ENCODE results near the gene PRKCB. TPM values are rescaled to one million over a fixed set of nuclear protein-coding genes. Genes with fewer than 3 reads are reported as not detected.

The PRKCB gene
- total RNA-seq, 2 experiments from 2014 or later, result 75.8 to 82.6 TPM

DNA sequence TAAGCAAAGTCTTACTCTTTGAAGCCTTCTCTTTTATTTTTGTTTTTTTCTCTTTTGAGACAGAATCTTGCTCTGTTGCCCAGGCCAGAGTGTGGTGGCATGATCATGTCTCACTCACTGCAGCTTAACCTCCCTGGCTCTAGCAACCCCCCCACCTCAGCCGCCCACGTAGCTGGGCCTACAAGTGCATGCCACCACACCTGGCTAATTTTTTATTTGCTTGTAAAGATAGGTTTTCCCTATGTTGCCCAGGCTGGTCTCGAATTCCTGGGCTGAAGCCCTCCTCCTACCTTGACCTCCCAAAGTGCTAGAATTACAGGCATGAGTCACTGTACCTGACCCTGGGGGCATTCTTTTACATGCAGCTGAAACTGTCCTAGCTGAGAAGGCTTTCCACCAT lies 154.7 kb downstream of the PRKCB start:
- Mint-ChIP-seq H3K36me3 (peaks cover 37% of the 10 kb centered on the region), H3K9me3 (no peaks in the 10 kb centered on the region), H3K27ac (no peak overlapping the region), H3K27me3 (no peaks in the 10 kb centered on the region), H3K4me1 (peaks cover 13% of the 10 kb centered on the region), H3K4me3 (no peak overlapping the region)
- DNase-seq, result no peak

DNA sequence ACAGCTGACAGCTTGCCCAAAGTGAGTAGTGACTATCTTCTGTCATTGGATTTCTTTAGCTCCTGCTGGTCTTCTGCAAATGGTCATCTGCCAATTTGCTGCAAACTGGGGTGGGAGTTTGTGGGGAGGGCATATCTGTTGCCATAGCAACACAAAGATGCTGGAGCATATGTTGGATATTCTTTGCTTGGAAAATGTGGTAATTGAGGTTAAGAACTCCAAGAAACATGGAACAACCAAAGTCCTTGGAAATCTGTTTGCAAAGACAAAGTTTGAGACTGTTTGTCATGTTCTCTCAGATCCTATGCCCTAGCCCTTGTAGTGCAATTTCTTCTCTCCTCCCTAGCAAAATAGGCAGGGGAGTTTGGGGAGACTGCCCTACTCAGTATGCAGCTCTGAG lies 155.3 kb downstream of the PRKCB start:
- Mint-ChIP-seq H3K9me3 (no peaks in the 10 kb centered on the region), H3K27ac (no peak overlapping the region), H3K4me3 (no peak overlapping the region), H3K4me1 (peaks cover 13% of the 10 kb centered on the region), H3K27me3 (no peaks in the 10 kb centered on the region), H3K36me3 (peaks cover 41% of the 10 kb centered on the region)
- no peak for DNase-seq

DNA sequence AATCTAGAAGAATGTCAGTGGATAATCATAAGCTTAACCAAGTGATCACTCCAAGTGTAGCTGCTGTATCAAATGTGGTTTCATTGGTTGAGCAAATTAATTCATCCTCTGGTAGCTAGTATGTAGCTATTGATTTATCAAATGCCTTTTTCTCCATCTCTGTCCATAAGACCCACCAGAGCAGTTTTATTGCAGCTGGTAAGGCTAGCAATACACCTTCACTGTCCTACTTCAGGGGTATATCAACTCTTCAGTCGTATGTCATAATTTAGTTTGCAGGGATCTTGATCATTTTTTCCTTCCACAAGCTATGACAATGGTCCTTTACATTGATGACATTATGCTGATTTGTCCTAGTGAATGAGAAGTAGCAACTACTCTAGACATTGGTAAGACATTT lies 158.8 kb downstream of the PRKCB start:
- peaks cover 48% of the 10 kb centered on the region for H3K36me3 Mint-ChIP-seq
- no peaks in the 10 kb centered on the region for H3K9me3 Mint-ChIP-seq
- DNase-seq, result no peak
- no peaks in the 10 kb centered on the region for H3K27me3 Mint-ChIP-seq
- no peak overlapping the region for H3K4me3 Mint-ChIP-seq
- H3K27ac Mint-ChIP-seq, result no peak overlapping the region
- H3K4me1 Mint-ChIP-seq, result peaks cover 16% of the 10 kb centered on the region

DNA sequence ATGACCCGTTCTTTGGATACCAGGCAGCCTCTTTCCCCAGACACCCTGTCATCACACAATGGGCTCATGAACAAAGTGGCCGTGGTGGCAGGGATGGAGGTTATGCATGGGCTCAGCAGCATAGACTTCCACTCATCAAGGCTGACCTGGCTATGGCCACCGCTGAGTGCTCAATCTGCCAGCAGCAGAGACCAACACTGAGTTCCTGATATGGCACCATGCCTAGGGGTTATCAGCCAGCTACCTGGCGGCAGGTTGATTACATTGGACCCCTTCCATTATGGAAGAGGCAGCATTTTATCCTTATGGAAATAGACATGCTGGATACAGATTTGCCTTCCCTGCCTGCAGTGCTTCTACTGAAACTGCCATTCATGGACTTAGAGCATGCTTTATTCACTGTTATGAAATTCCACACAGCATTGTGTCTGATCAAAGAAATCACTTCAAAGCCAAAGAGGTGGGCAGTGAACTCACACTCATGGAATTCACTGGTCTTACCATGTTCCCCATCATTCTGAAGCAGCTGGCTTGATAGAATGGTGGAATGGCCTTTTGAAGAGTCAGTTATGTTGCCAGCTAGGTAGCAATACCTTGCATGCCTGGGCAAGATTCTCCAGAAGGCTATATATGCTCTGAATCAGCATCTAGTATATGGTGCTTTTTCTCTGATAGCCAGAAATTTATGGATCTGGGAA lies 160.6 kb downstream of the PRKCB start:
- Mint-ChIP-seq H3K4me1 (peaks cover 18% of the 10 kb centered on the region), H3K27ac (no peak overlapping the region), H3K27me3 (no peaks in the 10 kb centered on the region), H3K9me3 (no peaks in the 10 kb centered on the region), H3K36me3 (peaks cover 41% of the 10 kb centered on the region), H3K4me3 (no peak overlapping the region)
- DNase-seq, result no peak

DNA sequence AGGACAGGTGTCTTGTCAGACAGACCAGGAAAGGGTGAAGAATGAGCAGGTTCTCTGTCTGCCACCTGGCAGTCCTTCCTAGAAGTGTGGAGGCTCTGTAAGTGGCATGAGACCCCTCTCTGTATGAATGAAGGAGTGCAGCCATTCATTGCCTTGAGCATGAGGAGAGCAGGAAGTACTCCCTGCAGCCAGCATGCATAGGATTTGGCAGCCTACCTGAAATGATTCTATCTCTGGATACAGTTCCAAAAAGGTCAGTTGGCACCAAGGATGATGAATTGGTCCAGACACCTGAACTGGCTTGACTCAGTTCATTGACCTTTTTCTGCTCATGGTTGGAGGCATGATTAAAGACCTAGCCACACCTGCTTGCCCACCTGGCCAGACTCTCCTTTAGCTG lies 163.0 kb downstream of the PRKCB start:
- H3K27me3 Mint-ChIP-seq, result no peaks in the 10 kb centered on the region
- no peaks in the 10 kb centered on the region for H3K9me3 Mint-ChIP-seq
- H3K4me3 Mint-ChIP-seq, result no peak overlapping the region
- DNase-seq, result no peak
- peaks cover 20% of the 10 kb centered on the region for H3K4me1 Mint-ChIP-seq
- H3K27ac Mint-ChIP-seq, result no peak overlapping the region
- peaks cover 49% of the 10 kb centered on the region for H3K36me3 Mint-ChIP-seq

DNA sequence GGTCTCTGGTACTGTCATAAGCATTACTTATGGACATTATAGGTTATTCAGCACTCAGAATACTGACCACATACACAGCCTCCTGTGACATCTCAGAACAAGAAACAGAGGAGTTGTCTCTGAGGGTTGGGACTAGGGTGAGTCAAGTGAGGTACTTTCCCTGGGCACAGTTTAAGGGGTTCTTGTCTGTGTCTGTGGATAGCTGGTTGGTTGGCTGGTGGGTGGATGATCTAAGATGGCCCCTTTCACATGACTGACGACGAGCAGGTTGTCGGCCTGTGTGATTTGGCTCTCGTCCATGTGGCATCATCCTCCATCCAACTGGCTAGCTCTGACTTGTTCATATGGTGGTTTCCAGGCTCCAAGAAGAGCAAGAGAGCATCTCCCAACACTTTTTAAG lies 163.9 kb downstream of the PRKCB start:
- H3K36me3 Mint-ChIP-seq, result peaks cover 44% of the 10 kb centered on the region
- no peak overlapping the region for H3K4me3 Mint-ChIP-seq
- peak; percentile 65 for DNase-seq
- no peaks in the 10 kb centered on the region for H3K9me3 Mint-ChIP-seq
- H3K27ac Mint-ChIP-seq, result peak overlapping the region; percentile 83
- H3K4me1 Mint-ChIP-seq, result peaks cover 22% of the 10 kb centered on the region
- H3K27me3 Mint-ChIP-seq, result no peaks in the 10 kb centered on the region

DNA sequence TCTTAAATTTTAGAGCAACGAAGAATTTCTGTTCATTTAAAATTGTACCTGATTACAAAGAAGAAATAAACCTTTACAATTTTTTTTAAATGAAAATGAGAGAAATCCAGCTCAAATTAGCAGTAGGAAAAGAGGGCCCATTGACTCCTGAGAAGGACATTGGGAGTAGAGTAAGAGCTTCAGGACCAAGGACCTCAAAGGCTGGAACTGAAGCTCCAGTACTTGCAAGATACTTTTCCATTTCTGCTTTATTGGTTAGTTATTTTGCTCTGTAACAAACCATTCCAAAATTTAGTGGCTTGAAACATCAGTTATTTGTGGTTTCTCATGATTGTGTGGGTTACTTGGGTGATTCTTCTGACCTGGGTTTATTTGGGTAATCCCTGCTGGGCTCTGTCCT lies 165.9 kb downstream of the PRKCB start:
- Mint-ChIP-seq H3K4me1 (peaks cover 36% of the 10 kb centered on the region), H3K27ac (no peak overlapping the region), H3K27me3 (no peaks in the 10 kb centered on the region)

DNA sequence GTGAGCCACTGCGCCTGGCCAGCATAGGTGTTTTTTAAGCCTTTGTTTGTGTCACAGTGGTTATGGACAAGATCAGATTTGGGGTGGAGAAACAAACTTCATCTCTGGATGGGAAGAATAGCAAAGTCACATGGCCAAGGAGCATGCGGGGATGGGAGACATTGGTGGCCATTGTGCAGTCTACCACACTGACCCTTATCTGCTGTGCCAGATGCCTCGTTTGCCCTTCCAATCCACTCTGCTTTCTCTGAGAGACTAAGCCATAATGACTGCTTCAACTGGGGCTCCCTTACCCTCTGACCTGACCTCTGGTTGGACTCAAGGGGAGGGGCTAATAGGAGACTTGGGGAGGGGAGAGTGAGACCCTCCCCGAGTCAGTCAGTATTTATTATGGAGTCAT lies 166.8 kb downstream of the PRKCB start:
- no peak for DNase-seq
- H3K27me3 Mint-ChIP-seq, result no peaks in the 10 kb centered on the region
- H3K4me1 Mint-ChIP-seq, result peaks cover 34% of the 10 kb centered on the region
- H3K4me3 Mint-ChIP-seq, result no peak overlapping the region
- peaks cover 41% of the 10 kb centered on the region for H3K36me3 Mint-ChIP-seq
- H3K27ac Mint-ChIP-seq, result no peak overlapping the region
- H3K9me3 Mint-ChIP-seq, result no peaks in the 10 kb centered on the region

More for the DNA sequence above, 165.9 kb downstream of the PRKCB start:
- no peaks in the 10 kb centered on the region for H3K9me3 Mint-ChIP-seq
- H3K36me3 Mint-ChIP-seq, result peaks cover 46% of the 10 kb centered on the region
- no peak overlapping the region for H3K4me3 Mint-ChIP-seq
- DNase-seq, result no peak

DNA sequence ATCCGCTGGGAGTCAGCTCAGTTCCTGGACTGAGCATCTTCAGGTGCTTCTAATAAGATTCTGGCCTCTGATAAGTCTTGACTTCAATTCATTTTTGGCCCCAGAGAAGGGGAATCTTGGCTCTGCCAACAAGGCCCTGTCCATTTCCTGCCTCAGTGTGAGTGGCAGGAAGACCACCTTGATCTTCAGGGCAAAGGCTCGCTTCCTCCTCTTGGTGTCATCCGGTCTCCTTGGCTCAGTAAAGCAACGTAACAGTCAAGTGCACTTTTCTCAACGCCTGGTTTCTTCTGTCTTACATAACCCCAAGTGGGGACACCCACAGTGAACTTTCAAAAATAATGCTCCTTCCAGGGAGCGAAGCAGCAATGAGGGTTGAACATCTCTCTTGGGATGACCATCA lies 169.8 kb downstream of the PRKCB start:
- H3K4me1 Mint-ChIP-seq, result peaks cover 32% of the 10 kb centered on the region
- H3K4me3 Mint-ChIP-seq, result no peak overlapping the region
- no peaks in the 10 kb centered on the region for H3K27me3 Mint-ChIP-seq
- H3K36me3 Mint-ChIP-seq, result peaks cover 23% of the 10 kb centered on the region
- no peaks in the 10 kb centered on the region for H3K9me3 Mint-ChIP-seq
- no peak for DNase-seq
- peak overlapping the region; percentile 27 for H3K27ac Mint-ChIP-seq

DNA sequence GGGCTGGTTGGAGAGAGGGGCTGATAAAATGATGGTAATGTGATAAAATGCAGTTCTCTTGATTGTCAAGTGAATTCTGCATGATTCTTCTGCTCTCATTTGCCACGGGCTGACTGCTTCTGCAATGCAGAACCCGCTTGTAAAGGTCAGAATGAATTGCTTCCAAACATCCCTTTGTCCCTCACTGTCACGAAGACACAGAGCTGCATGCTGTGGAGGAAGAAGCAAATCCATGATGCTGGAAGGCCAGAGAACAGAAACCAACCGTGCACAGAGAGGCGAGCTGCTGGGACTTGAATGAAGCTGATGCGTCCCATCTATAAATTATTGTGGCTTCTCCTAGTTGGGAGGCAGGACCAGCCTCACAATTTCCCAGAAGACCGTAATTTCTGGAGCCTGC lies 171.6 kb downstream of the PRKCB start:
- H3K27ac Mint-ChIP-seq, result no peak overlapping the region
- H3K36me3 Mint-ChIP-seq, result peaks cover 23% of the 10 kb centered on the region
- H3K27me3 Mint-ChIP-seq, result no peaks in the 10 kb centered on the region
- DNase-seq, result no peak
- no peak overlapping the region for H3K4me3 Mint-ChIP-seq
- H3K4me1 Mint-ChIP-seq, result peaks cover 32% of the 10 kb centered on the region
- no peaks in the 10 kb centered on the region for H3K9me3 Mint-ChIP-seq

DNA sequence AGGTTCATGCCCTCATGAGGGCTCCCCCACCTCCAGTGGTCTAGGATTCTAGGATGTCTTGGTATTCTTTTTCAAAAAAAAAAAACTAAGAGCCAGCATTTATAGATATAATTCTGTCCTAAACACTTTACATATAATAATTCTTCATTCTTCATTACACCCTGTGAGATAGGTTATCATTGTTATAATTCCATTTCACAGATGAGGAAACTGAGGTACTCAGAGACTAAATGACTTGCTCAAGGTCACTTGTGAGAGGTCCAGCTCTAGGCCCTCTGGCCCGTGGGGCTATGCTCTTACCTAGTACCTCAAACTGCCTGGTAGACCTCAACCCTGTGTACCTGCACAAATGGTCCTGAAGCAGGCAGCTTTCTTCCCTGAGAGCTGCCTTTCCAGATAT lies 172.2 kb downstream of the PRKCB start:
- H3K27me3 Mint-ChIP-seq, result no peaks in the 10 kb centered on the region
- no peaks in the 10 kb centered on the region for H3K9me3 Mint-ChIP-seq

DNA sequence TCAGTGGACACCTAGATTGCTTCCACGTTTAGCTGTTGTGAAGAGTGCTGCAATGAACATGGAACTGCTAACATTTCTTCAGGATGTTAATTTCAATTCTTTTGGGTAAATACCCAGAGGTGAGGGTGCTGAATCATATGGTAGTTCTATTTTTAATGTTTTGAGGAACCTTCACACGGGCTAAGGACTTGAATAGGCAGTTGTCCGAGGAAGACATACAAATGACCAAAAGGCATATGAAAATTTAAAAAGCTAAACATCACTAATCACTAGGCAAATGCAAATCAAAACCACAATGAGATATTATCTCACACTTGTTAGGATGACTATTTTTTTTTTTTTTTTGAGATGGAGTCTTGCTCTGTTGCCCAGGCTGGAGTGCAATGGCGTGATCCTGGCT lies 173.3 kb downstream of the PRKCB start:
- DNase-seq, result no peak
- Mint-ChIP-seq H3K27me3 (no peaks in the 10 kb centered on the region), H3K4me1 (peaks cover 41% of the 10 kb centered on the region), H3K36me3 (peaks cover 10% of the 10 kb centered on the region), H3K4me3 (no peak overlapping the region), H3K9me3 (no peaks in the 10 kb centered on the region), H3K27ac (no peak overlapping the region)

More for the DNA sequence above, 172.2 kb downstream of the PRKCB start:
- no peak for DNase-seq
- peaks cover 20% of the 10 kb centered on the region for H3K36me3 Mint-ChIP-seq
- H3K27ac Mint-ChIP-seq, result no peak overlapping the region
- H3K4me1 Mint-ChIP-seq, result peaks cover 32% of the 10 kb centered on the region
- no peak overlapping the region for H3K4me3 Mint-ChIP-seq

DNA sequence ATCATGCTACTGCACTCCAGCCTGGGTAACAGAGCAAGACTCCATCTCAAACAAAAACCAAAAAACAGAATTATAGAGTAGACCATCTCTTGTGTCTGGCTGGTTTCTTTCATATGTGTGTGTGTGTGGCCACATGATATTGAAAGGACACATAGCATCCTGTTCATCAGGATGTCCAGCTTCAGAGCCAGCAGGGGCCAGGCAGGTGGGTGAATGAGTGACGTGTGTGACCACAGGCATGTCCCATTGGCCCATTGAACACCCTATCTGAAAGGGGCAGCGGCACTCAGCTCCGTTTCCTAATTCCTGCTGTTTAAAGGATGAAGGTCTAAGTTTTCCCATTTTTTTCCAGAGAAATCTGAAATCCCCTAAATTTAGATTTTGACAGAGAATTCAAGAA lies 174.2 kb downstream of the PRKCB start:
- no peak for DNase-seq
- no peak overlapping the region for H3K4me3 Mint-ChIP-seq
- H3K4me1 Mint-ChIP-seq, result peaks cover 44% of the 10 kb centered on the region
- no peaks in the 10 kb centered on the region for H3K27me3 Mint-ChIP-seq
- peaks cover 12% of the 10 kb centered on the region for H3K36me3 Mint-ChIP-seq
- H3K9me3 Mint-ChIP-seq, result no peaks in the 10 kb centered on the region
- H3K27ac Mint-ChIP-seq, result peak overlapping the region; percentile 16

DNA sequence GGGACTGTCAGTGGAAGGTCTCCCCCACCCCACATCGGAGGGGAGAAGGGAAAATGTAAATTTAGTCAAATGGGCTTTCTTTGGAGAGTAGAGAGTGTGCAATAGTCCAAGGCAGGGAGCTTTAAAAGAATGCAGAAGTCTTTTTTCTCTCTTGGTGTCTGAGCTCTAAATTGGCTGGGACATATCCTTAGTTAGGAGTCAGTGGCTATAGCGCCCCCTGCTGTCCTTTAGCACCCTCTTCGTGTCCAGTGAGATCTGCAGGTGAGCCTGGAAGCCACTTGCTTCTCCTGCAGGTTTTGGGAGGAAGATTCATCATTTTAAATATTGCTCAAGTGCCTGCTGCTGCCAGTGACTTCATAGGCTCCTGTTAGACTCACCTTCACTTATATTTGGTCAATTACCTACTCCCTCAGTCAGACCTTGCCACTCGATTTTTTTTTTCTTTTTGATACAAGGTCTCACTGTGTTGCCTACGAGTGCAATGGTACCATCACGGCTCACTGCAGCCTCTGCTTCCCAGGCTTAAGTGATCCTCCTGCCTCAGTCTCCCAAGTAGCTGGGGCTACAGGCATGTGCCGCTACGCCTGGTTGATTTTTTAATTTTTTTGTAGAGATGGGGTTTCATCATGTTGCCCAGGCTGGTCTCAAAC lies 174.8 kb downstream of the PRKCB start:
- Mint-ChIP-seq H3K4me3 (no peak overlapping the region), H3K9me3 (no peaks in the 10 kb centered on the region), H3K4me1 (peaks cover 46% of the 10 kb centered on the region), H3K27me3 (no peaks in the 10 kb centered on the region), H3K36me3 (peaks cover 11% of the 10 kb centered on the region), H3K27ac (peak overlapping the region; percentile 43)
- peak; percentile 64 for DNase-seq

DNA sequence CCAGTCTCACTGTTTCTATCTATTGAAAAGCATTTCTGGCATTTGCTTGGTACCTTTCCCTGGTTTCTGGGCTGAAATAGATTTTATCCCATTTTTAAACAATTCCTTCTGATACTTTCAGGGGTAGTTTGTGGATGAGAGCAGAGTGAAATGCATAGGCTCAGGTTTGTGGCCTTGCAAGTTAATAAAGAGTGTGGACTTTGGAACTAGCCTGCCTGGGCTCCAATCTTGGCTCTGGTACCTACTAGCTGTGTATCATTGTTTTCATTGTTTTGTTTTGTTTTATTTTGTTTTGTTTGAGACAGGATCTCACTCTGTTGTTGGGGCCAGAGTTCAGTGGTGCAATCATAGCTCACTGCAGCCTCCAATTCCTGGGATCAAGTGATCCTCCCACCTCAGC lies 175.5 kb downstream of the PRKCB start:
- Mint-ChIP-seq H3K27ac (no peak overlapping the region), H3K27me3 (no peaks in the 10 kb centered on the region), H3K4me1 (peaks cover 44% of the 10 kb centered on the region), H3K9me3 (no peaks in the 10 kb centered on the region), H3K36me3 (peaks cover 5% of the 10 kb centered on the region), H3K4me3 (no peak overlapping the region)
- DNase-seq, result no peak

DNA sequence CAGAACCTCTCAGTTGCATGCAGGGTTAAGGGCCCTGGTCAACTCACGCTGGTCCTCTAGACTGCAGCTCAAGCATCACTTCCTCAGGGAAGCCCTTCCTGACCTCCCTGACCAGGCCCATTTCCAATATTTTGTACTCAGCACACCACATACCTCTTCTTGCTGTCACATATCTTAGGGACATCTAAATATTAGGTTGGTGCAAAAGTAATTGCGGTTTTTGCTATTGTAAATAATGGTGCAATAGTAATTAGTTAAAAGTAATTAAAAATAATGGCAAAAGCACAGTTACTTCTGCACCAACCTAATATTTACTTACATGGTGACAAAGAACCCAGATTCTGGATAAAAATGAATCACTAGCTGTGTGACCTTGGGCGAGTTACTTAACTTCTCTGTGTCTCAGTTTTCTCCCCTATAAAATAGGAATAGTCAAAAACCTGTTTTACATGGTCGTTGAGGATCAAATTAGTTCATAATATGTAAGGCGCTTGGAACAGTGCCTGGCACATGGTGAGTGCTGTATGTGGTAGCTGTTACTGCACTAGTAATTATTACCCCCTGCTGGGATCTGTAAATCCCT lies 177.4 kb downstream of the PRKCB start:
- DNase-seq, result no peak
- Mint-ChIP-seq H3K27ac (peak overlapping the region; percentile 8), H3K36me3 (peaks cover 4% of the 10 kb centered on the region), H3K4me1 (peaks cover 50% of the 10 kb centered on the region), H3K27me3 (no peaks in the 10 kb centered on the region), H3K9me3 (no peaks in the 10 kb centered on the region), H3K4me3 (no peak overlapping the region)
